Mammary epithelial cell (primary cell): ENCODE results near the gene SOS2.

Source experiments
- CTCF ChIP-seq, 2 donors: IDR thresholded peaks in 1 of 2; conservative IDR thresholded peaks in 1 of 2; 2 replicates each; pipeline ENCODE4 v1.5.1; 2011 to 2012; ENCODE audit warnings: inconsistent platforms in 2 of 2, low read length in 2 of 2, mild to moderate bottlenecking in 2 of 2, control low read depth in 1 of 2, low read depth in 1 of 2; ENCODE audit not compliant: insufficient read depth in 1 of 2; ENCODE audit errors: extremely low read depth in 1 of 2
- EZH2 ChIP-seq: IDR thresholded peaks from 2 replicates; pipeline ENCODE4 v1.6.1; 2012; ENCODE audit warnings: low read length, inconsistent platforms, borderline replicate concordance

DNA sequence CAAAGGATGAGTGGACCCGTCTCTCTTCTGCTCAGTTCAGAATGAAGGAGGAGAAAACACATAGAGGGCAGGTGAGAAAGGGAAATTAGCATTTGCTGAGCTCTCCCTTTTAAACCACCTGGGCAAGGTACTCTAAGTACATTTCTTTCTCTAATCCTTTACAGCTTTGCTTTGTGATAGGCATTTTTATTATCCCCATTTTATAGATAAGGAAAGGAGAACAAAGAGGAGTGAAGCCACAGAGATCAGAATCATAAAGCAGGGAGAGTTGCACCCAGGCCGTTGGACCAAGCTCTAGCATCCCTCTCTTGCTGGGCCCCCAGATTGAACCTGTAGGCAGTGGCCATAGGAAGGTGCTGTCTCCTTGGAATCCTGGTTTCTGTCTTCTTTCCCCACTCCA, 162.1 kb downstream of the SOS2 start:
- TF ChIP-seq CTCF (conservative IDR thresholded peaks at IDR 0.05 in 1 of 2, IDR thresholded peaks at IDR 0.05 in 1 of 2; ENCODE audit: extremely low read depth in 1 of 2, insufficient read depth in 1 of 2, low read depth in 1 of 2, low read length in 2 of 2) (no peak), EZH2 (no peak)
